ENCODE measurements around the gene PREX1.
"Not testable (repeated sequence)": the region's sequence is repeated elsewhere in the genome, so short reads cannot be mapped to it uniquely, and the experiment has no call there.

The PREX1 gene

DNA sequence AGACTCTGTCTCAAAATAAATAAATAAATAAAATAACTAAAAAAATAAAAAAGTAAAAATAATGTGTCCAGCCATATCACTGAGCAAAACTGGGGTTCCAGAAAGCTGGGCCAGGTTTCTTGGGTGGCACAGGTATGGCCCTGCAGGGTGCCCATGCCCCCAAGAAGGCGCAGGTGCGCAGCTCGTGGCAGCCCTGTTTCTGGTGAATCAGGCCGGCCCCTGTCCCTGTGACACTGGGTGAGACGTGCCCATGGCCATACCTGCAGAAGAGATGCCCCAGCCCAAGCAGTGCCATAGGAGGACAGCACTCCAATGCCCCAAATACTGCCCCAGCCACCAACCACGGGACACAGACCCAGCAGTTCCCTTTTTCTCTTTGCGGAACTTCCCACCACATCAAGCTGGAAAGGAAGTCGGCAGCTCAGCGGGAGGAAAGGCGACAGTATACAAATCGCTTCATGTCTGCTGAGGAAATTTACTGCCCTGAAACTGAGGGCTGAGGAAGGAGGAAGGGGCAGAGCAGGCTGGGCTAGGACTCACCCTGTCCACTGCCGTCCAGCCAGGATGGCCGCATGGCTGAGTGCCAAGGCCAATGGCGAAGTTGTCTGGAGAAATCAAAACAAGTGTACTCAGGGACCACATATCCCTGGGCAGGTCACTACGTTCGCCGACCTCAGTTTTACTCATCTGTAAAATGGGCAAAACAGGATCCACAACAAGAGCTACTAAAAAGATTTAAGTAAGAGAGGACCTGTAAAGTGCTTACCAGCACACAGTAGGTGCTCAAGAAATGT, 55.4 kb downstream of the PREX1 start:
- no peak for DNase-seq

DNA sequence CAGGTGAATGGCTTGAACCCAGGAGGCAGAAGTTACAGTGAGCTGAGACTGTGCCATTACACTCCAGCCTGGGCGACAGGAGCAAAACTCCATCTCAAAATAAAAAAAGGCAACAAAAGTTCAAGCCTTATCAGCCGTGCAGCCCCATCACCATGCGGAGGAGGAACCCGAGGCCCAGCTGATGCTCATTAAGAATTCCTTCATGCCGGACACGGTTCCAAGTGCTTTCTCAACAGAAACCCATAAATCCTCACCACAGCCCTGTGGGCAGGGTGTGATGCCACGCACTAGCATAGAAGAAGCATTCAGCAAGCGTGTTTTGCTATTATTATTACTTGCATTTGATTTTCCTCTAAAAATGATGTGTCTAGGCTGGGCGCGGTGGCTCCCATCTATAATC, 56.3 kb downstream of the PREX1 start:
- no peak for DNase-seq

DNA sequence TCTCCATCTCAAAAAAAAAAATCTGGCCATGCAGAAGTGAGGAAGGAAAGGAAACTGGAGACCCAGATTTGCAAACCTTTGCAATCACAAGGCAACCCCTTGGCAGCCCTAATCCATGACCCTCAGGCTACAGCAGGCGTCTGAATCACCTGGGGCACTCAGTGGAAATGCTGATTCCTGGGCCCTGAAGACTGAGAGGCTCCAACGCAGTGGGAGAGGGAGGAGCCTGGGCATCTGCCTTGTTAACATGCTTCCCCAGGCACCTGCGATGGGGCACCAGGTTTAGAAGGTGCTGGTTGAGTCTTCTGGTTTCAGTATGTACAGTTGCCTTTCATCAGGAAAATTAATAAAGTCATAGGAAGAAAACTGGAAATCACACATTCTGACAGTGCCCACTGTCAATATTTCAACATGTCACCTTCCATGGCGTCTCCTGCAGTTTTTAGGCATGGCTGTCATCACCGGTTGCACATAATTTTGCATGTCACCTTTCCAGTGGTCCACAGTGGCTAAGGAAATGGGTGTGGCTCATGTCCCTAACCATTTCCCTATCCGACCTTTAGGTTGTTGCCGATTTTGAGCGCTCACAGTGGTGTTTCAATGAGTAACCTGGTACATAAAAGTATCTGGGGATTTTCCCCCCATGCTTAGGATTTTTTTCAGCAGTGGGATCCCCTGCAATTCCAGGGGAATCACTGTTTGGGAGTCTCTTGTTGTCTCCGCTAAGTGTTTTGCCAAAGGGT, 56.9 kb downstream of the PREX1 start:
- DNase-seq = no peak

GRCh38 chr20:48769069-48769983, 58.5 kb downstream of the PREX1 start:
- DNase-seq = peak; percentile 93

DNA sequence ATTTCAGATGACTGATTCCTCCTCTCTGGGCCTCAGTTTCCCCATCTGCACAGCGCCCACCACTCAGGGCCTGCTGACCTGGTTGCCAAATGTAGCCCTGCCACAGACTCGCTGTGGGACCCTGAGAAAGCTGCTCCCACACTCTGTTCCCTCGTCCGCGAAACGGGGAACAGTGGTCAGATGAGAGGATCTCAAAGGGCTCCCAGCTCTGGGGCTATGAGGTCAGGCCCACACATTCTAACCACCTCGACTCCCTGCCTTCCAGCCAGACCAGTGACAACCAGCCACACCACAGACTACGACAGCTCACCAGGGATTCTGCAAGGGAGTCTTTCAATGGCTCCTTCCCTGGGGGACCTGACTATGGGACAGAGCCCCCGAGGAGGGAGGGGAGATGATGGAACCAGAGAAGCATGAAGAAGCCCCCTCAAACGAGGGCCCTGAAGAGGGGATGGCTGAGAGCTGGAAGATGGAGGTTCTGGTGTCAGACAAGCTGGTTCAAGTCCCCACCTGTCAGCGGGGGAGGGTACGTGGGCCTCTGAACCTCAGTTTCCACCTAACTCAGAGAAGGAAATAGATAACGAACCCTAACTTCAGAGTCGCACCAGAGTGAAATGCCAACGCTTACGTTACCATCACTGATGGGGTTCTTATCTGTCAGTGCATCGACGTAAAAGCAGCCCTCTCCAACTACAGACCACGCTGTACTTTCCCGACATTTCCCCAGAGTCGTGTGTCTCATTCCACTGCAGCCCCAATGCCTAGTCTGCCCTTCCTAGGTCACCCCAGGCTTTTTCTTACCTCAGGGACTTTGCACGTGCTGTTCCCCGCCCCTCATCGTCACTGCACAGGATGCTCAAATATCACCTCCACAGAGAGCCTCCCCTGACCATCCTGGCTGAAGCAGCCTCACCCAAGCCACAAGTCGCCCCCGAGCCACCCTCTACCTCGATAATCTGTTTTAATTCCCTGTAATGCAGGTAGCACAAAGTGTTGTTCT, 60.5 kb downstream of the PREX1 start:
- peak; percentile 46 for DNase-seq

- DNase-seq = no peak
Measured at GRCh38 chr20:48766205-48766604, 61.6 kb downstream of the PREX1 start.

GRCh38 chr20:48765359-48765758, 62.4 kb downstream of the PREX1 start:
- no peak for DNase-seq

GRCh38 chr20:48763216-48763914, 64.4 kb downstream of the PREX1 start:
- no peak for DNase-seq

GRCh38 chr20:48761874-48762273, 65.9 kb downstream of the PREX1 start:
- no peak for DNase-seq

DNA sequence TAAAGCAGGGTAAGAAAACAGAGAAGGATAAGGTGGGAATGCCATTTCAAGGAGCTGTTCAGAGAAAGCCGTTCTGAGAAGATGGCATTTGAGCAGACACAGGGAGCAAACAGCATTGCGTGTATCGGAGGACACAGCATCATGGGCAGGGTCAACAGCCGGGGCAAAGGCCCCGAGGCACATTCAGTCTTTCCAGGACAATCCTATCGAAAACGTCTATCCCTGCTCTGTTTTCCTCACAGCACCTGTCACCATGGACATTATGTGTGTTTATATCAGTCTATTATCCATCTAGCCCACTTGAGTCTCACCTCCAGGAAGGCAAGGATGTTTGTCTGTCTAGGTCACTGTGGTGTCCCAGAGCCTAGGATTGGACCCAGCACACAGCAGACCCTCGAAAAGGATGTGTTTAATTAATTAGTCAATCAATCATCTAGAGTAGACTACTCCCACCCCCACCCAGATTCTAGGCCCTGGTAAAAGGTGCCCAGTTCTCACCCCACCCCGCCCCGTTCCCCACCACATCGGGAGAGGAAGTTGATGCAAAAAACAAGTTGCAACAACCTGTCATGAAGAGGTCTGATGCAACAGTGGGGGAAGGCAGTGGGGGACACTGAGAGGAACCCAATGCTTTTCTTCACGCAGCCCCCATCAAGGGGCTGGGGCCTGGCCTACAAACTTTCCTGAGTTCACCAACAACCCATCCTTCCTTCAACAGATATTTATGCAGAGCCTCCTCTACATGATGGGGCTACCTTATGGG, 66.6 kb downstream of the PREX1 start:
- DNase-seq = peak; percentile 71

GRCh38 chr20:48760403-48760983, 67.3 kb downstream of the PREX1 start:
- DNase-seq = peak; percentile 90

DNA sequence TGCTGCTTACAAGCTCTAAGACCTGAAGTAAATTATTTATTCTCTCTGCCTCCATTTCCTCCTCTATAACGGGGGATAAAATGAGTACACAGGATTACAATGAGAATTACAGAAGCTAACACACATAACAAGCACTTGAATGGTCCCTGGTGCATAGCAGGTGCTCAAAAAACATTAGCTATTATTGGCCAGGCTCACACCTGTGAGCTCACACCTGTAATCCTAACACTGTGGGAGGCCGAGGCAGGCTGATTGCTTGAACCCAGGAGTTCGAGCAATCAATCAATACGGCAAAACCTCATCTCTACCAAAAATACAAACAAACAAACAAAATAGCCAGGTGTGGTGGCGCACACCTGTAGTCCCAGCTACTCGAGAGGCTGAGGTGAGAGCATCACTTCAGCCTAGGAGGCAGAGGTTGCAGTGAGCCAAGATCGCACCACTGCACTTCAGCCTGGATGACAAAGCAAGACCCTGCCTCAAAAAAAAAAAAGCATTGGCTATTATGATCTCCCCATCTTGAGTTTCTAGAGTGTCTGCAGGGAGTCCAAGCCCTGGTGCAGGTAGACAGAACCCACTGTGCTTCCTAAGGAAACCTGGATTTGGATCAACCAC, 68.1 kb downstream of the PREX1 start:
- no peak for DNase-seq

GRCh38 chr20:48758206-48758820, 69.5 kb downstream of the PREX1 start:
- DNase-seq = peak; percentile 53

GRCh38 chr20:48756774-48757173, 71.0 kb downstream of the PREX1 start:
- not testable (repeated sequence) for DNase-seq

- no peak for DNase-seq
Measured at GRCh38 chr20:48754292-48754691, 73.5 kb downstream of the PREX1 start.

- DNase-seq = no peak
Measured at GRCh38 chr20:48752963-48753362, 74.8 kb downstream of the PREX1 start.

GRCh38 chr20:48751871-48752270, 75.9 kb downstream of the PREX1 start:
- DNase-seq = no peak

DNA sequence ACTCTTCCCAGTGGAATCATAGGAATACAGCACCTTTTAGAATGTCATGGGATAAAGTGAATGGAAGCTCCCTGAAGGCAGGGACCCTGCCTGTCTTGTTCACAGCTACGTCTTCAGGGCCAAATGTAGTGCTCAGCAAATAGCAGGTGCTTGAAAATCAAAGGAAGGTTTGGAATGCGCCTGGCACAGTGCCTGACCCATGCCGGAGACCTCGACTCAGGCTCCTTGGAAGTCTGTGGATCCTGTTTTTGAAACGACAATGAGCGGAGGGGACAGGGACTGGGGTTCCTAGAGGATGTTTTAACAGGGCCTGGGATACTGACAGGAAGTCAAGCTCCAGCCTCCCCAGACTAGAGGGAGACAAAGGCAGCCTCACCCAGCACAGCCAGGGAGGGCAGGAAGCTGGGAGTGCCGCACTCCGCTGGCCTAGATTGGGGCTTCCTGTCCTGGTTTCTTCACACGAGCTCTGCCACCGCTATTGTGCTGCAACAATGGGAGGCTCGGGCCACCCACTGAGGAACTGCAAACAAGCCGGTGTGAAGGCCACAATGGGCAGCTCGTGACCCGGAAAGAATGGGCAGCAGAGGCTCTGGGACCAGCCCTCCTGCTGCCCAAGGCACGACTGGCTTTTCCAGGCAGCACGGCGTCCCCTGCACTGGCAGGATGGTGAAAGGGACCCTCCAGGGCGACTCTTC, 76.7 kb downstream of the PREX1 start:
- DNase-seq = peak; percentile 55

- no peak for DNase-seq
Measured at GRCh38 chr20:48750376-48750775, 77.4 kb downstream of the PREX1 start.
